GM23338 (cell line): Measurements from ENCODE around the gene CDKN2A. TPM values are rescaled to one million over a fixed set of nuclear protein-coding genes. Genes with fewer than 3 reads are reported as not detected.

Experiments used
- ATAC-seq: fragments of 200-7000 bp; cut with Tn5 transposase; 3 replicates; pipeline ENCODE4 v1.9.1; 2020
- DNase-seq: peaks from one replicate; pipeline ENCODE4 v3.0.0-alpha.2; 2015; ENCODE audit warnings: low spot score
- H2AFZ ChIP-seq: fragments of 200-600 bp; sonication (generic); 2 replicates; pipeline ENCODE4 v1.8.0; 2016; ENCODE audit warnings: antibody characterized with exemption, mild to moderate bottlenecking, moderate library complexity
- H3F3A ChIP-seq: fragments of 200-600 bp; sonication (generic); replicated peaks from 2 replicates; pipeline ENCODE4 v1.8.0; 2017; ENCODE audit warnings: antibody characterized with exemption, mixed run types, low read depth
- H3K27ac ChIP-seq: fragments of 200-600 bp; sonication (generic); 2 replicates; pipeline ENCODE4 v1.6.1; 2016; ENCODE audit warnings: low read depth
- H3K27me3 ChIP-seq: fragments of 200-600 bp; sonication (generic); 2 replicates; pipeline ENCODE4 v1.8.0; 2016; ENCODE audit warnings: mild to moderate bottlenecking, mixed run types, moderate library complexity; ENCODE audit not compliant: insufficient read depth
- H3K36me3 ChIP-seq: fragments of 200-600 bp; sonication (generic); 2 replicates; pipeline ENCODE4 v1.8.0; 2016; ENCODE audit warnings: mild to moderate bottlenecking; ENCODE audit not compliant: insufficient read depth
- H3K4me1 ChIP-seq: fragments of 200-600 bp; sonication (generic); 2 replicates; pipeline ENCODE4 v1.8.0; 2016; ENCODE audit warnings: mild to moderate bottlenecking, moderate library complexity; ENCODE audit not compliant: insufficient read depth
- H3K4me2 ChIP-seq: fragments of 200-600 bp; sonication (generic); 2 replicates; pipeline ENCODE4 v1.7.1; 2017; ENCODE audit warnings: mixed run types
- H3K4me3 ChIP-seq: fragments of 200-600 bp; sonication (generic); 2 replicates; pipeline ENCODE4 v1.6.1; 2016; ENCODE audit warnings: mixed run types
- H3K79me2 ChIP-seq: fragments of 200-600 bp; sonication (generic); replicated peaks from 2 replicates; pipeline ENCODE4 v1.8.0; 2017; ENCODE audit warnings: mild to moderate bottlenecking; ENCODE audit not compliant: insufficient read depth
- H3K9me2 ChIP-seq: fragments of 200-600 bp; sonication (generic); 2 replicates; pipeline ENCODE4 v1.8.0; 2017; ENCODE audit not compliant: insufficient read depth
- H4K20me1 ChIP-seq: fragments of 200-600 bp; sonication (generic); replicated peaks from 2 replicates; pipeline ENCODE4 v1.8.0; 2017; ENCODE audit warnings: mild to moderate bottlenecking; ENCODE audit not compliant: insufficient read depth
- H3K27ac Mint-ChIP-seq: 2 replicates; pipeline ENCODE4 v1.8.0; 2020; ENCODE audit warnings: inconsistent platforms, mild to moderate bottlenecking, moderate library complexity, mixed read lengths
- H3K27me3 Mint-ChIP-seq: 3 replicates; pipeline ENCODE4 v1.8.0; 2022; ENCODE audit warnings: low read depth, mild to moderate bottlenecking, moderate library complexity, mixed read lengths, inconsistent platforms; ENCODE audit not compliant: insufficient read depth, poor library complexity
- H3K36me3 Mint-ChIP-seq: 3 replicates; pipeline ENCODE4 v1.8.0; 2021; ENCODE audit warnings: low read depth, mild to moderate bottlenecking, inconsistent platforms, moderate library complexity, mixed read lengths
- H3K4me1 Mint-ChIP-seq: 3 replicates; pipeline ENCODE4 v1.8.0; 2020; ENCODE audit warnings: mild to moderate bottlenecking, inconsistent platforms, mixed read lengths
- H3K4me3 Mint-ChIP-seq: 3 replicates; pipeline ENCODE4 v1.8.0; 2021; ENCODE audit warnings: moderate library complexity, mild to moderate bottlenecking, inconsistent platforms, mixed read lengths
- H3K9me3 Mint-ChIP-seq: 3 replicates; pipeline ENCODE4 v1.8.0; 2020; ENCODE audit warnings: moderate library complexity, mild to moderate bottlenecking, inconsistent platforms, mixed read lengths
- CREB1 ChIP-seq: fragments of 250-450 bp; sonication (Bioruptor Pico); IDR thresholded peaks from 2 replicates; pipeline ENCODE4 v1.5.0; 2020; ENCODE audit warnings: low read depth, mild to moderate bottlenecking, moderate library complexity
- EZH2 ChIP-seq: fragments of 200-600 bp; sonication (generic); IDR thresholded peaks from one replicate; pipeline ENCODE4 v1.8.0; 2017; ENCODE audit warnings: antibody characterized with exemption, mild to moderate bottlenecking, low read depth; ENCODE audit not compliant: unreplicated experiment
- JUNB ChIP-seq: IDR thresholded peaks from one replicate; pipeline ENCODE4 v1.6.1; 2016; ENCODE audit warnings: antibody characterized with exemption; ENCODE audit not compliant: unreplicated experiment
- polyA plus RNA-seq: library from polyadenylated mRNA; unstranded; fragments of >200 nt; fragmentation: Nextera tagmentation; extraction: Ambion mirVana; gene quantifications from 2 replicates; pipeline ENCODE4 v1.2.1, GENCODE V29; 2016
- total RNA-seq: library from RNA; depleted of rRNA; stranded (reverse); fragments of >200 nt; shearing (Covaris generic); gene quantifications from 2 replicates; pipeline ENCODE4 v1.2.3, GENCODE V29; 2014
- TF ChIP-seq, protein P1 (sequence below): IDR thresholded peaks from one replicate; pipeline ENCODE4 v1.6.1; 2018; ENCODE audit warnings: antibody characterized with exemption; ENCODE audit not compliant: unreplicated experiment
- TF ChIP-seq, protein P2 (sequence below): fragments of 250-450 bp; sonication (Bioruptor Pico); IDR thresholded peaks from 2 replicates; pipeline ENCODE4 v1.5.0; 2020; ENCODE audit warnings: mild to moderate bottlenecking, moderate library complexity
- TF ChIP-seq, protein P3 (sequence below), 2 experiments: fragments of 200-600 bp in 1 of 2; sonication (generic) in 1 of 2; conservative IDR thresholded peaks; 2 replicates each; pipeline versions ENCODE4 v1.5.1 to v1.6.1; 2016 to 2017; ENCODE audit warnings: antibody characterized with exemption in 2 of 2, low read depth in 2 of 2, mild to moderate bottlenecking in 2 of 2, moderate library complexity in 1 of 2

Gene CDKN2A
- total and polyA plus RNA-seq, 2 experiments from 2014 or later = 0.87 to 2.7 TPM

DNA sequence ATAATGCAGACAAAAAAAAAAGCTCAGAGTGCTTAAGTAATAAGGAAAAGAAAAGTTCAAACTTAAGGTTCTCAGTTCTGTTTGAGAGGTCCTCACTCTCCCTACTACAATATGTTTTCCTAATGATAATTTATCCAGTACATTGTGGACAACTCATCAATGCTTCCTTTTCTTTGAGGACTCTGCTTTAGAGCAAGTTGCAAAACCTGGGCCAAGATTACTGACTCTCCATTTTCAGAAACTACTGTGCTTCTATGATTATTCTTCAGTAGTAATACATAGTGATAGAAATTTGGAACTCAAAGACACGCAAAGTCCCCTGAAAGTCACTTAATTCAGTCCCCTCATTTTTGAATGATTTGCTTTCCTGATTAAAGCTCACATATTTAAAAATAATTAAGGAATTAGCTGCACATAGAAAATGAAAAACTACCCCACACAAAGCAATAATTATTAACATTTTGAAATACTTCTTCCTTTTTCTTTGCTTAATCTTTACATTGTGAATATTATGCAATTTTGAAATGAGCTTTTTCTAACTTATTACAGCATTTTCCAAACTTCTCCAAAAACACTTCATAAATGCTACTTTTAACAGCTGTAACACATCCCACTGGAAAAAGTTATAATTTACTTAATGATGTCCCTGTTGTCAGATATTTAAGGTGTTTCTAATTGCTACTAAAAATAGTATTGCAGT is 11.2 kb downstream of the CDKN2A start:
- DNase-seq (no peak), ATAC-seq (no peak)
- no peaks in the 10 kb centered on the region for H3K36me3 ChIP-seq
- H4K20me1 ChIP-seq = no peaks in the 10 kb centered on the region
- peaks cover 97% of the 10 kb centered on the region for H3K27me3 ChIP-seq
- H3K27ac ChIP-seq = no peak overlapping the region
- no peaks in the 10 kb centered on the region for H3K9me3 Mint-ChIP-seq
- no peak overlapping the region for H2AFZ ChIP-seq
- H3K4me1 ChIP-seq = peaks cover 9% of the 10 kb centered on the region
- H3K27me3 Mint-ChIP-seq = peaks cover 70% of the 10 kb centered on the region
- no peaks in the 10 kb centered on the region for H3K36me3 Mint-ChIP-seq
- H3K4me2 ChIP-seq = no peak overlapping the region
- no peaks in the 10 kb centered on the region for H3K79me2 ChIP-seq
- H3K4me3 Mint-ChIP-seq = no peak overlapping the region
- H3F3A ChIP-seq = no peaks in the 10 kb centered on the region
- no peak overlapping the region for H3K27ac Mint-ChIP-seq
- TF ChIP-seq EZH2 = no peak
- TF ChIP-seq, protein P1, sequence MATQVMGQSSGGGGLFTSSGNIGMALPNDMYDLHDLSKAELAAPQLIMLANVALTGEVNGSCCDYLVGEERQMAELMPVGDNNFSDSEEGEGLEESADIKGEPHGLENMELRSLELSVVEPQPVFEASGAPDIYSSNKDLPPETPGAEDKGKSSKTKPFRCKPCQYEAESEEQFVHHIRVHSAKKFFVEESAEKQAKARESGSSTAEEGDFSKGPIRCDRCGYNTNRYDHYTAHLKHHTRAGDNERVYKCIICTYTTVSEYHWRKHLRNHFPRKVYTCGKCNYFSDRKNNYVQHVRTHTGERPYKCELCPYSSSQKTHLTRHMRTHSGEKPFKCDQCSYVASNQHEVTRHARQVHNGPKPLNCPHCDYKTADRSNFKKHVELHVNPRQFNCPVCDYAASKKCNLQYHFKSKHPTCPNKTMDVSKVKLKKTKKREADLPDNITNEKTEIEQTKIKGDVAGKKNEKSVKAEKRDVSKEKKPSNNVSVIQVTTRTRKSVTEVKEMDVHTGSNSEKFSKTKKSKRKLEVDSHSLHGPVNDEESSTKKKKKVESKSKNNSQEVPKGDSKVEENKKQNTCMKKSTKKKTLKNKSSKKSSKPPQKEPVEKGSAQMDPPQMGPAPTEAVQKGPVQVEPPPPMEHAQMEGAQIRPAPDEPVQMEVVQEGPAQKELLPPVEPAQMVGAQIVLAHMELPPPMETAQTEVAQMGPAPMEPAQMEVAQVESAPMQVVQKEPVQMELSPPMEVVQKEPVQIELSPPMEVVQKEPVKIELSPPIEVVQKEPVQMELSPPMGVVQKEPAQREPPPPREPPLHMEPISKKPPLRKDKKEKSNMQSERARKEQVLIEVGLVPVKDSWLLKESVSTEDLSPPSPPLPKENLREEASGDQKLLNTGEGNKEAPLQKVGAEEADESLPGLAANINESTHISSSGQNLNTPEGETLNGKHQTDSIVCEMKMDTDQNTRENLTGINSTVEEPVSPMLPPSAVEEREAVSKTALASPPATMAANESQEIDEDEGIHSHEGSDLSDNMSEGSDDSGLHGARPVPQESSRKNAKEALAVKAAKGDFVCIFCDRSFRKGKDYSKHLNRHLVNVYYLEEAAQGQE = no peak
- TF ChIP-seq, protein P2, sequence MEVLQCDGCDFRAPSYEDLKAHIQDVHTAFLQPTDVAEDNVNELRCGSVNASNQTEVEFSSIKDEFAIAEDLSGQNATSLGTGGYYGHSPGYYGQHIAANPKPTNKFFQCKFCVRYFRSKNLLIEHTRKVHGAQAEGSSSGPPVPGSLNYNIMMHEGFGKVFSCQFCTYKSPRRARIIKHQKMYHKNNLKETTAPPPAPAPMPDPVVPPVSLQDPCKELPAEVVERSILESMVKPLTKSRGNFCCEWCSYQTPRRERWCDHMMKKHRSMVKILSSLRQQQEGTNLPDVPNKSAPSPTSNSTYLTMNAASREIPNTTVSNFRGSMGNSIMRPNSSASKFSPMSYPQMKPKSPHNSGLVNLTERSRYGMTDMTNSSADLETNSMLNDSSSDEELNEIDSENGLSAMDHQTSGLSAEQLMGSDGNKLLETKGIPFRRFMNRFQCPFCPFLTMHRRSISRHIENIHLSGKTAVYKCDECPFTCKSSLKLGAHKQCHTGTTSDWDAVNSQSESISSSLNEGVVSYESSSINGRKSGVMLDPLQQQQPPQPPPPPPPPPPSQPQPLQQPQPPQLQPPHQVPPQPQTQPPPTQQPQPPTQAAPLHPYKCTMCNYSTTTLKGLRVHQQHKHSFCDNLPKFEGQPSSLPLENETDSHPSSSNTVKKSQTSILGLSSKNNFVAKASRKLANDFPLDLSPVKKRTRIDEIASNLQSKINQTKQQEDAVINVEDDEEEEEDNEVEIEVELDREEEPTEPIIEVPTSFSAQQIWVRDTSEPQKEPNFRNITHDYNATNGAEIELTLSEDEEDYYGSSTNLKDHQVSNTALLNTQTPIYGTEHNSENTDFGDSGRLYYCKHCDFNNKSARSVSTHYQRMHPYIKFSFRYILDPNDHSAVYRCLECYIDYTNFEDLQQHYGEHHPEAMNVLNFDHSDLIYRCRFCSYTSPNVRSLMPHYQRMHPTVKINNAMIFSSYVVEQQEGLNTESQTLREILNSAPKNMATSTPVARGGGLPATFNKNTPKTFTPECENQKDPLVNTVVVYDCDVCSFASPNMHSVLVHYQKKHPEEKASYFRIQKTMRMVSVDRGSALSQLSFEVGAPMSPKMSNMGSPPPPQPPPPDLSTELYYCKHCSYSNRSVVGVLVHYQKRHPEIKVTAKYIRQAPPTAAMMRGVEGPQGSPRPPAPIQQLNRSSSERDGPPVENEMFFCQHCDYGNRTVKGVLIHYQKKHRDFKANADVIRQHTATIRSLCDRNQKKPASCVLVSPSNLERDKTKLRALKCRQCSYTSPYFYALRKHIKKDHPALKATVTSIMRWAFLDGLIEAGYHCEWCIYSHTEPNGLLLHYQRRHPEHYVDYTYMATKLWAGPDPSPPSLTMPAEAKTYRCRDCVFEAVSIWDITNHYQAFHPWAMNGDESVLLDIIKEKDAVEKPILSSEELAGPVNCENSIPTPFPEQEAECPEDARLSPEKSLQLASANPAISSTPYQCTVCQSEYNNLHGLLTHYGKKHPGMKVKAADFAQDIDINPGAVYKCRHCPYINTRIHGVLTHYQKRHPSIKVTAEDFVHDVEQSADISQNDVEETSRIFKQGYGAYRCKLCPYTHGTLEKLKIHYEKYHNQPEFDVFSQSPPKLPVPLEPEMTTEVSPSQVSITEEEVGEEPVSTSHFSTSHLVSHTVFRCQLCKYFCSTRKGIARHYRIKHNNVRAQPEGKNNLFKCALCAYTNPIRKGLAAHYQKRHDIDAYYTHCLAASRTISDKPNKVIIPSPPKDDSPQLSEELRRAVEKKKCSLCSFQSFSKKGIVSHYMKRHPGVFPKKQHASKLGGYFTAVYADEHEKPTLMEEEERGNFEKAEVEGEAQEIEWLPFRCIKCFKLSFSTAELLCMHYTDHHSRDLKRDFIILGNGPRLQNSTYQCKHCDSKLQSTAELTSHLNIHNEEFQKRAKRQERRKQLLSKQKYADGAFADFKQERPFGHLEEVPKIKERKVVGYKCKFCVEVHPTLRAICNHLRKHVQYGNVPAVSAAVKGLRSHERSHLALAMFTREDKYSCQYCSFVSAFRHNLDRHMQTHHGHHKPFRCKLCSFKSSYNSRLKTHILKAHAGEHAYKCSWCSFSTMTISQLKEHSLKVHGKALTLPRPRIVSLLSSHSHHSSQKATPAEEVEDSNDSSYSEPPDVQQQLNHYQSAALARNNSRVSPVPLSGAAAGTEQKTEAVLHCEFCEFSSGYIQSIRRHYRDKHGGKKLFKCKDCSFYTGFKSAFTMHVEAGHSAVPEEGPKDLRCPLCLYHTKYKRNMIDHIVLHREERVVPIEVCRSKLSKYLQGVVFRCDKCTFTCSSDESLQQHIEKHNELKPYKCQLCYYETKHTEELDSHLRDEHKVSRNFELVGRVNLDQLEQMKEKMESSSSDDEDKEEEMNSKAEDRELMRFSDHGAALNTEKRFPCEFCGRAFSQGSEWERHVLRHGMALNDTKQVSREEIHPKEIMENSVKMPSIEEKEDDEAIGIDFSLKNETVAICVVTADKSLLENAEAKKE = no peak
- no peak for TF ChIP-seq JUNB
- TF ChIP-seq CREB1 (CRISPR knock-in tag) = no peak
- TF ChIP-seq, protein P3, sequence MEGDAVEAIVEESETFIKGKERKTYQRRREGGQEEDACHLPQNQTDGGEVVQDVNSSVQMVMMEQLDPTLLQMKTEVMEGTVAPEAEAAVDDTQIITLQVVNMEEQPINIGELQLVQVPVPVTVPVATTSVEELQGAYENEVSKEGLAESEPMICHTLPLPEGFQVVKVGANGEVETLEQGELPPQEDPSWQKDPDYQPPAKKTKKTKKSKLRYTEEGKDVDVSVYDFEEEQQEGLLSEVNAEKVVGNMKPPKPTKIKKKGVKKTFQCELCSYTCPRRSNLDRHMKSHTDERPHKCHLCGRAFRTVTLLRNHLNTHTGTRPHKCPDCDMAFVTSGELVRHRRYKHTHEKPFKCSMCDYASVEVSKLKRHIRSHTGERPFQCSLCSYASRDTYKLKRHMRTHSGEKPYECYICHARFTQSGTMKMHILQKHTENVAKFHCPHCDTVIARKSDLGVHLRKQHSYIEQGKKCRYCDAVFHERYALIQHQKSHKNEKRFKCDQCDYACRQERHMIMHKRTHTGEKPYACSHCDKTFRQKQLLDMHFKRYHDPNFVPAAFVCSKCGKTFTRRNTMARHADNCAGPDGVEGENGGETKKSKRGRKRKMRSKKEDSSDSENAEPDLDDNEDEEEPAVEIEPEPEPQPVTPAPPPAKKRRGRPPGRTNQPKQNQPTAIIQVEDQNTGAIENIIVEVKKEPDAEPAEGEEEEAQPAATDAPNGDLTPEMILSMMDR (conservative IDR thresholded peaks at IDR 0.05; ENCODE audit: low read depth in 2 of 2) = no peak
- H3K9me2 ChIP-seq = no peaks in the 10 kb centered on the region
- H3K4me1 Mint-ChIP-seq = peaks cover 3% of the 10 kb centered on the region; the same call in 2 of the 3 replicates
- no peak overlapping the region for H3K4me3 ChIP-seq
